Gastroesophageal sphincter (tissue), 3 donors: Measurements from ENCODE around the gene SPTB.

ENCODE experiments used
- POLR2AphosphoS5 ChIP-seq: sonication (generic); formaldehyde crosslinking; IDR thresholded peaks from one replicate; pipeline ENCODE4 v1.6.1; 2017; ENCODE audit warnings: antibody characterized with exemption
- TF ChIP-seq, protein P1 (sequence below), 4 experiments: fragments of 200-600 bp in 2 of 4; fragments of 450-650 bp in 2 of 4; sonication (generic) in 1 of 4; IDR thresholded peaks; one replicate each; pipeline ENCODE4 v1.5.1; 2017 to 2019; ENCODE audit warnings: antibody characterized with exemption in 4 of 4, mild to moderate bottlenecking in 2 of 4, moderate library complexity in 2 of 4

DNA sequence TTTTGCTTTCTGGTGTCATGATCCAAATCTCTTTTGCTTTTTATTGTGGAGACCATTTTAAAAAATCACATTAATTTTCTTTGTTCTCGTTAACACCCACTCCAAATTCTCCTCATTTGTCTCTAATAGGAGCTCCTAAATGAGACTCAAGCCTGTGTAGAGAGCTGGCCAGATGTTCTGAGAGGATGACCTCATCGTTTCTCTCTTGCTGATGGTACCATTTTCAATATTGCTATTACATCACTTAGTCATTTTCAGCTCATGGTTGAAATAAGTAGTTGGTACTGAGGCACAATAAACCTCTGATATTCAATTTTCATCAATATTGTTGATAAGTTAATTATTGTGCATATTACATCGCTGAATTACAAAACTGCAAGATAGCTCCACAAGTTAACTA, 31.5 kb downstream of the SPTB start:
- TF ChIP-seq POLR2AphosphoS5: no peak
- TF ChIP-seq, protein P1, sequence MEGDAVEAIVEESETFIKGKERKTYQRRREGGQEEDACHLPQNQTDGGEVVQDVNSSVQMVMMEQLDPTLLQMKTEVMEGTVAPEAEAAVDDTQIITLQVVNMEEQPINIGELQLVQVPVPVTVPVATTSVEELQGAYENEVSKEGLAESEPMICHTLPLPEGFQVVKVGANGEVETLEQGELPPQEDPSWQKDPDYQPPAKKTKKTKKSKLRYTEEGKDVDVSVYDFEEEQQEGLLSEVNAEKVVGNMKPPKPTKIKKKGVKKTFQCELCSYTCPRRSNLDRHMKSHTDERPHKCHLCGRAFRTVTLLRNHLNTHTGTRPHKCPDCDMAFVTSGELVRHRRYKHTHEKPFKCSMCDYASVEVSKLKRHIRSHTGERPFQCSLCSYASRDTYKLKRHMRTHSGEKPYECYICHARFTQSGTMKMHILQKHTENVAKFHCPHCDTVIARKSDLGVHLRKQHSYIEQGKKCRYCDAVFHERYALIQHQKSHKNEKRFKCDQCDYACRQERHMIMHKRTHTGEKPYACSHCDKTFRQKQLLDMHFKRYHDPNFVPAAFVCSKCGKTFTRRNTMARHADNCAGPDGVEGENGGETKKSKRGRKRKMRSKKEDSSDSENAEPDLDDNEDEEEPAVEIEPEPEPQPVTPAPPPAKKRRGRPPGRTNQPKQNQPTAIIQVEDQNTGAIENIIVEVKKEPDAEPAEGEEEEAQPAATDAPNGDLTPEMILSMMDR (IDR thresholded peaks at IDR 0.05): no peak
